ENCODE measurements around the gene EIF3B.
"Not testable (repeated sequence)": the region's sequence is repeated elsewhere in the genome, so short reads cannot be mapped to it uniquely, and the experiment has no call there.

Gene EIF3B

DNA sequence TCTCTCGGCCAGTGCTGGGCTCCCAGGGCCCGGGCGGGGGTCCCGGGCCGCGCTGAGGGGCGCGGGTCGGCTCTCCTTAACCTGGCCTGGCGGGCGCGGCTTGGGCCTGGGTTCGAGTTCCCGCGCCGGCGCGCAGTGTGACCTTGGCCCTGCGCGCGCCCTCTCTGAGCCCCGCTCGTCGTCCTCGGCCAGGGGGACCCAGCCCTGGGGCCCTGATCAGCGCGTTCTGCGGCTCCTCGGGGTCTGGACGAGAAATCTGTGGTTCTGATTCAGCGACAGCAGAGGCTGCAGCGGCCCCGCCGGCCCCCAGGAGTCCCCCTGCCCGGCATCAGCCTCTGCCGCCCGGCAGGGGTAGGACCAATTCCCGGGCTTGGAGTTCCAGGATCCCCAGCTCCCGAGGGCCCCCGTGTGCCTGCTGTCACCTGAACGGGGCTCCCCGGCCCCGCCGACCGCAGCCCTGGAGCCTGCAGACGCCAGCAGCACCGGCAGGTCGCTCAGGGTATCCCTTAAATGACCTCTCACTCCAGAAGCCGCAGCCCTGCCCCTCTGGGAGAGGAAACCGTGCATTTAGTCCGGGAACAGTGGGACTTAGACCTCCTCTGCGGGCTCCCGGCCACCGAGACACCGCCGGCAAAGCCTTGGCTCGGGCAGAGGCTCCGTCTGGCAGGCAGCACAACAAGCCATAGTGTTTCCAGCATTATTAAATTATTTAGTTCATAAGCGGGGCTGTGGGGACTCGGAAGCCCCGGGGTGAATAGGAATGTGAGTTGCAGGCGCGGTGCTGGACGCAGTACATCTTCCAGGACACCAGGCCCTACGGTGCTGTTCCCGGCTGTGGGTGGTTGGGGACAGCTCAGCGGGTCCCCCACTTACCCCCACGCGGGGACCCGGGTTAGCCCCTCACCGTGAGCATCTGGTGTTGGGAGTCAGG is 49.4 kb downstream of the EIF3B start:
- DNase-seq = peak; percentile 19

DNA sequence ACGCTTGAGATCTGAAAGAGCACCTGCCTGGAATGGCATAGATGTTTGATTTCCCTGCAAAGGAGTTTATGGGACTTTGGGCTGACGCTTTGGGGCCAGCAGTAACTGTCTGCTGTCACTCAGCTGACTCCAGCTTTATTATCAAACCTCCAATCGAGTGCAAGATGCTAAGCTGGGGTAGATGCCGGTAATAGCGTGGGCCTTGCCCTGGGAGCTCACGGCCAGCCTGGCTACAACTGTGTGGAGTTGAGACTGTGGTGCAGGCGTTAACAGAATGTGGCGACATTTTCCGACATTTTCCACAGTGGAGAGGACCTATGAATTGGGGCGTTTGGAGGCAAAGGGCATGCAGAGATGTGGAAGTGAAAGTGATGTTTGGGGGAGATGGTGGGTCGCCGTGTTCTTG is 50.1 kb downstream of the EIF3B start:
- DNase-seq = no peak

DNA sequence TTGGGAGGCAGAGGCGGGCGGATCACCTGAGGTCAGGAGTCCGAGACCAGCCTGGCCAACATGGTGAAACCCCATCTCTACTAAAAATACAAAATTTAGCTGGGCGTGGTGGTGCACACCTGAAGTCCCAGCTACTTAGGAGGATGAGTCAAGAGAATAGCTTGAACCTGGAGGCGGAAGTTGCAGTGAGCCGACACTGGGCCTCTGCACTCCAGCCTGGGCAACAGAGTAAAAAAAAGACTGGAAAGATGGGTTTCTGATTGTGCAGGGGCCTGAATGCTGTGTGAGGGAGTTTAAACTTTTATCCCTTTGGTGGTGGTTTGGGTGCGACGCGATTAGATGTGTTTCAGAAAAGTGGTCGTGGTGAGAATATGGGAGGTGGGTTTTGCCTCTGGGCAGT is 50.6 kb downstream of the EIF3B start:
- peak; percentile 9 for DNase-seq

DNA sequence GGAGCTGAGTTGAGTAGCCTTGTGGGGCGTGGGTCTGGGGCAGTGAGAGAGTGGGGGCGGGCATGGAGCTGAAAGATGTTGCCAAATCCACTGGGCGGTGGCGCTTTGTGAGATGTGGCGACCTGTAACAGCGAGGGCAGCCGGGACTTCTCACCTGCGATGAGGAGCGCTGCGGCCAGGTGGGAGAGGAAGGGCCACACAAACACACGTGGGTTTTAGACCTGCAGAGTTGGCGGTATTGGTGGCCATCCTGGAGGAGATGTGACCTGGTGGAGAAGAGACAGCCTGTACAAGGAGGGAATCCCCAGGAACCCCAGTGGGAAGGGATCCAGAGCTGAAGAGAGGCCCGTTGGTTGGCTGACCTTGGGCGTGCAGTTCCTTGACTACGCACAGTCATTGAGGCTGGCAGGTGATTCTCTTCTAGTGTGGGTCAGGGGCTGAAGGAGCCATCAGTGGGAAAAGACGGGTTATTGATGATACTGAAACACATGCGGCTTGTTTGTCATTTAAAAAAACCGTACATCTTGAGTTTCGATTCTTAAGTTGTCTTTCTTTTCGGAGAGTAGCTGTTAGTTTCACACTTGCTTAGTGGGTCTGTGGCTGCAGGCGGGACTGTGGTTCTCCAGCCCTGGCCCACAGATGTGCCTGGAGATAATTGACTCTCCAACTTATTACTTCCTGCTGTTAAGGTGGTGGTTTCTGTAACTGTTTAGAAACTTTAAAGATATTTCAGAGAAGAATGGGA is 51.1 kb downstream of the EIF3B start:
- DNase-seq = peak; percentile 78

DNA sequence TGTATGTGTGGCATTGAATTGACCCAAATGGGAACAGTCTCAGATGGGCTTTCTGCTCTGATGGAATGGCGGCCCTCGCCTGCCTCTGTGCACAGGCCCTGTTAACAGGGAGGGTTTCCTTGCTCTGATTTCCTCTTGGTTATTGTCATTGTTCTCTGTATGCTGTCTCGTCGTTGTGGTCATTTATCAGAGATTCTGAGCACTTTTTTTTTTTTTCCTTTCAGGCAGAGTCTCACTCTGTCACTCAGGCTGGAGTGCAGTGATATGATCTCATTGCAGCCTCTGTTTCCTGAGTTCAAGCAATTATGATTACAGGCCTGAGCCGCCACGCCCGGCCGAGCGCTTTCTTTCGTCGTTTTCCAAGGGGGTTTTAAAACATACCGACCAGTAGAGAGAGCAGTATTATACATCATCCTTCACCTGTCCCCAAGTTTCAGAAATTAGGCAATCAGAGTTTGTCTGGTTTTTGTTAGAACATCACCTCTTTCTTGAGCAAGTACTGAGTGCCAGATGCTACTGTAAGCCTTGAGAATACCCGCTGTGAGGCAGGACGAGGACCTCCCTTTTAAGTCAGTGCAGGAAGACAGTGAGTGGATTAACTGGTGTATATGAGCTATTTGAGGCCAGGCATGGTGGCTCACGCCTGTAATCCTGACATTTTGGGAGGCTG is 55.3 kb downstream of the EIF3B start:
- peak; percentile 20 for DNase-seq

DNA sequence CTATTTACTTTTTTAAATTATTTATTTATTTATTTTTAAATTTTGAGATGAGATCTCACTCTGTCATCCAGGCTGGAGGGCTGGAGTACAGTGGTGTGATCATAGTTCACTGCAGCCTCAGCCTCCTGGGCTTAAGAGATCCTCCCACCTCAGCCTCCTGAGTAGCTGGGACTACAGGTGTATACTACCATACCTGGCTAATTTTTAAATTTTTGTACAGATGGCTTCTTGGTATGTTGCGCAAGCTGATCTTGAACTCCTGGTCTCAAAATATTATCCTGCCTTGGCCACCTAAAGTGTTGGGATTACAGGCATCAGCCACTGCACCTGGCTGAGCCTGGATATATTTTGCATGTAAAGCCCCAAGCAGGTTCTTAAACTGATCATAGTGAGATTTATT is 56.4 kb downstream of the EIF3B start:
- no peak for DNase-seq

DNA sequence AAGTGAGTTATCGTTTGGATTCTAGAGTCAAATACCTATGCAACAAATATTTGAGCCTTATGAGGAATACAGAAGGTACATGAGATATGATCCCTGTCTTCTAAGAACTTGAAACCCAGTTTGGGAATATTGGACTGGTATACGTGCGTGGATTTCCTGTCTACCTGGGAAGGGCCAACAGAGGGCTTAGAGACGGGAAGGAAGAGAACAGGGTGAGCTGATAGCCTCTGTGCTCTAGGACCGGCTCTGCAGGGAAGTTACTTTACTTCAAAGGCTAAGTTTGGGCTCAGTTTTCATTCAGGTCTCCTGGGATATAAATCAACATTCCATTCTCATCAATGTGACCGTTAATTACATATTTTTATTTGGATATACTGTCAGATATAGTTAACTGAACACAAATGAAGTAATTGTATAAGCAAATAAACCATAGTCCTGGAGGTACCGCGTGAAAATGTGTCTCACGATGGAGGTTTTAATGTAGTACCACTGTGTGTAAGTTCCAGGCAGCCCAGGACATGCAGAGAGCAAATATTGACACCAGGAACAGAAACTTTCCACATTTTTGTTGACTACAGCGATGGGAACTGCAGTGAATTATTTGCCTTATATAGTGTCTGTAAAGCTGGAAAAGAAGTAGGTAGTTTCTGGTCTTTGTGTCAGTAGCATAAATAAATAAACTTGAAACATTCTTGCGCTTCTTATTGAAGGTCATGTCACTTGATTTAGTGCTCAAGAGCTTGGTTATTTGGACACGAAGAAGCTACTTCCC is 57.4 kb downstream of the EIF3B start:
- DNase-seq = no peak

DNA sequence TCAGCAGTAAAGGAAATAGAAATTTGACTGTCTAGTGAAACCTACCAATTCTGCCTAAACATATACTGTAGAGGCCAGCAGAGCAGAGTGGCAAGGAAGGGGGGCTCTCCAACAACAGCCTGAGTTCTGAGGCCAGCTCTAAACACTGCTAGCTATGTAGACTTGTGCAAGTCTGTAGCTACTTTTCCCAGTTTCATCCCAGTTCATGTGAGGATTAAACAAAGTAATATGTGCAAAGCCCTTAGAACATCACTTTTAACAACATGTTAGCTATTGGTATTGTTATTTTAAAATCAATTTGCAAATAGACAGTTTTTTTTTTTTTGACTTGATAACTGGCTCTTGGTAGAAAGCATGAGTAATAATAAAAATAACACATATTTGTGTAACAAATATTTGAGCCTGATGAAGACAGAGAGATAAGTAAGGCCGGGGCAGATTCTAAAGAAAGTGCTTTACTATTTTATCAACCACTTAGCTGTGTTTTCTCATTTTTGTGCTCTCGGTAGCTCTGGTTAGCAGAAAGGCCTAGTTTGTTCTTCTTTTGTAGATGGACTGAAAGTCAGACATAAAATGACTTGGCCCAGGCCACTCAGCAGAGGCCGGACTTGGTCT is 58.1 kb downstream of the EIF3B start:
- DNase-seq = no peak

DNA sequence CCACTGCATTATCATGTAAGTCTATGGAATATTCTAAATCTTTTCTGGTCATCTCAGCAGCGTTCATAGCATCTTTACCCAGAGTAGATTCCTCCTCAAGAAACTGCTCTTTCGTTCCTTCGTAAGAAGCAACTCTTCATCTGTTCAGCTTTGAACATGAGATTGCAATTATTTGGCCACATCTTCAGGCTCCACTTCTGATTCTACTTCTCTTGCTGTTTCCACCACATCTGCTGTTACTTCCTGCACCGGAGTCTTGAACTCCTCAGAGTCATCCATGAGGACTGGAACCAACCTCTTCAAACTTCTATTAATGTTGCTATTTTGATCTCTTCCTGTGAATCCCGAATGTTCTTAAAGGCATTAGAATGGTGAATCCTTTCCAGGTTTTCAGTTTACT is 61.4 kb downstream of the EIF3B start:
- DNase-seq = no peak

DNA sequence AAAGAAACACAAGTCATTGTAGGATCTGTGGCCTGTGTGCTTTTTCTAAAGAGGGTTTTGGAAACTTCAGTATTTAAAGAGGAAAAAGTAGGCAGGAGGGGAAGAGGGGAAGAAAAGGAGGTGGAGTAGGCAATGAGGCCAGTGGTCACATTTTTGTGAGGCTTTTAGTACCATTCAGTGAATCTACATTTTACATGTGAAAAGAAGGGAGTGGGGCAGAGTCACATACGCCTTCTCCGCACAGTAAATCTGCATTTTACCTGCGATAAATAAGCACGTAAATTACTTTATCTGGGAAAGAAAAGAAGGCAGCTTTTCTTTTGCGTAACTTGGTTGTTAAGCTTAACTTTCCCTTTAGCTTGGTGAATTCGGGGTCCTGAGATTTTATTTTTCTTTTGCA is 62.0 kb downstream of the EIF3B start:
- no peak for DNase-seq

DNA sequence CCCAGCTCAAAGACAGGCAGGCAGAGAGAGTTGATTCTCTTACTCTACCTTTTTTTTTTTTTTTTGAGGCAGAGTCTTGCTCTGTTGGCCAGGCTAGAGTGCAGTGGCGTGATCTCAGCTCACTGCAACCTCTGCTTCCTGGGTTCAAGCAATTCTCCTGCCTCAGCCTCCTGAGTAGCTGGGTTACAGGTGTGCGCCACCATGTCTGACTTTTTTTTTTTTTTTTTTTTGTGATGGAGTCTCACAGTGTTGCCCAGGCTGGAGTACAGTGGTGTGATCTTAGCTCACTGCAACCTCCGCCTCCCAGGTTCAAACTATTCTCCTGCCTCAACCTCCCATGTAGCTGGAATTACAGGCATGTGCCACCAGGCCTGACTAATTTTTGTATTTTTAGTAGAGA is 62.6 kb downstream of the EIF3B start:
- not testable (repeated sequence) for DNase-seq

DNA sequence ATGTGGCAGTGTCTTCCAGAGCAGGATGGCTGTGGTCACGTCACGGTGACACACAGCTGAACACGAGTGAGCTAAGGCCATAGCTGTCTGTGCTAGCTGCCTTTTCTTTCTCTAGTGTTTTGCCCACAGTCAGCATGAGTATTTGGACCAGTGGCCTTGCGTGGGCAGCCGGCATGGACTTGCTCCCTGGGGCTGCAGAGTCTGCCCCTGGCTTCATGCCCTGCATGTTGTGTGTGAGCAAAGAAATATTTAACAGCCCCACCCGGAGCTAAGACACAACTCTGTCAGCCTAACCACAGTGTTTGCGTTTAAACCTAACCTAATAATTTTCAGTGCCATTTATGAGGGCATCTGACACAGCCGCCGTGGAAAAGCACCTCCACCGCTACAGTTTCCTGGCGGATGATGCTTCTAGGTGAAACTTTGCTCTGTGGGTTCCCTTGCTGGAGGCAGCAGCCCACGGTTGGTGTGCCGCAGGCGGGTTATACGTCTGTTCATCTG is 63.4 kb downstream of the EIF3B start:
- peak; percentile 67 for DNase-seq

DNA sequence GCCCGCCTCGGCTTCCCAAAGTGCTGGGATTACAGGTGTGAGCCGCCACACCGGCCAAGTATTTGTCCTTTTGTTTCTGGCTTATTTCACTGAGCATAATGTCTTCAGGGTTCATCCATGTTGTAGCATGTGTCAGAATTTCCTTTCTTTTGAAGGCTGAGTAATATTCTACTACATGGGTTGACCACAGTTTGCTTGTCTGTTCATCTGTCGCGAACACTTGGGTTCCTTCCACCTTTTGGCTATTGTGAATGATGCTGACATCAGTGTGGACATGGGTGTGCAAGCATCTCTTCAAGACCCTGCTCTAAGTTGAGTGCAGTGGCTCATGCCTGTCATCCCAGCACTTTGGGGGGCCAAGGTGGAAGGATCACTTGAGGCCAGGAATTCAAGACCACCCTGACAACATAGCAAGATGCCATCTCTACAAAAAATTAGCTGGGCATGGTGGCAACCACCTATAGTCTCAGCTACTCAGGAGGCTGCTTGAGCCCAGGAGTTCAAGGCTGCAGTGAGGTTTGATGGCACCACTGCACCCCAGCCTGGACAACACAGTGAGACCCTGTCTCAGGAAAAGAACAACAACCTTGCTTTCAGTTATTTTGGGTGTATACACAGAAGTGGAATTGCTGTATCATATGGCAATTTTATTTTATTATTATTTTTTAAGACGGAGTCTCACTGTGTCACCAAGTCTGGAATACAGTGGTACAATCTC is 65.7 kb downstream of the EIF3B start:
- no peak for DNase-seq

DNA sequence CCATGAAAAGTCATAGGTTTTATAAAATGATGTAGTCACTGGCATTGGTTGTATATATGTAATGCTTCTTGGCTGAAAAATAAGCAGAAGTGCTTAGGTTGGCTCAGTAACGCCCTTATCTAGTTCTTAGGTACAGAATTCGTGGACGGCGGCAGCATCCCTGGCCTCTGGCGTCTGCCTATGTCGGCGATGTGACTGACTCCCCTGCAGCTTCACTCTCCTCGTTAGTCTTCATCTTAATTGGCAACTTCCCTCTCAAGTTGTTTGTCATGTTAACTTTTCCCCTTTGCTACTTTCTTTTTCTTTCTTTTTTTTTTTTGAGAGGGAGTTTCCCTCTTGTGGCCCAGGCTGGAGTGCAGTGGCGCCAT is 67.3 kb downstream of the EIF3B start:
- no peak for DNase-seq

DNA sequence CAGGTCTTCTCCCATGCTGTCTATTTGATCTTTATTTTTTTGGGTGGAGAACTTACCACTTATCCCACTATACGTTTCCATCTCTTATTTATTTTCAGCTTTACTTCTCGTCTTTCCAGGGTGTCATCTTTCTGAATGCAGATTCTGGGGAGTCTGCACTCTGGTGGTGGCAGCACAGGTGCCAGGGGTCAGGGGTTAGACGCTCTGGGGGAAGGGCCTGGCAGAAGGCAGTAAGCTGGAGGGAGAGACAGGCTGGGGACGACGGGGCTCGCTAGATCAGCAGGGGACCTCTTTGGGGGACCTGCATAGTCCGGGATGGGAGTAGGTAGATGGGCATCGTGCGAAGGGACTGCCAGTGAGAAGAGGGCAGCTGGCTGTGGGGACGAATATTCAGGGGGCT is 71.1 kb downstream of the EIF3B start:
- DNase-seq = no peak

Measured in CD4-positive, alpha-beta T cell treated with Interleukin-21 for 1 hour (primary cell).